ENCODE data around the gene PPCDC.
A peak's percentile ranks its signal among the peaks of the same experiment; 100 is the strongest.

Gene PPCDC

DNA sequence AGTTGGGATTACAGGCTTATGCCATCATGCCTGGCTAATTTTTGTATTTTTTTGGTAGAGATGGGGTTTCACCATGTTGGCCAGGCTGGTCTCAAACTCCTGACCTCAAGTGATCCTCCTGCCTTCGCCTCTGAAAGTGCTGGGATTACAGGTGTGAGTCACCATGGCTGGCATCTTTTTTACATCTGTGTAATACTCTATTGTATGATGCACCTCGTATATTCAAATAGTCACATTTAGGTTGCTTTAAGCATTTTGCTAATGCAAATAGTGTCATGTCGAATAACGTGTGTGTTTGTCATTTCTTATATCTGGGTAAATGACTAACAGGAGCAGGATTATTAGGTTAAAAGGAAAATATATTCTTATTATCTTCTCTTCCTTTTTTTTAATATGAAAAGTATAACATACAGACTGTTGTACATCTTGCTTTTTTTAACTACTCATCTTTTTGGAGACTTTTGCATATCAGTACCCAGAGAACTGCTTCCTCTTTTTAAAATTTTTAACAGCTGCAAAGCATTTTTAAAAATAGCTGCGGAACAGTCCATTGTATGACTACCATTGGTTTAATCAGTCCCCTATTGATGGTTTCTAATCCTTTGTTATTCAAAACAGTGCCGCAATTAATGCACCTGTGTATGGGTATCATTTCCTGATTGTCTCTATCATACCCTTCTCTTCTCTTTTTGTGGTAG lies 14.6 kb upstream of the PPCDC start:
- Histone ChIP-seq H3K4me1 (ENCODE audit: control insufficient read depth in 2 of 2, insufficient read depth in 2 of 2, low read length in 2 of 2) (no peaks in the 10 kb centered on the region), H3K36me3 (ENCODE audit: control insufficient read depth in 2 of 2, insufficient read depth in 2 of 2, low read length in 2 of 2) (no peaks in the 10 kb centered on the region), H3K4me3 (ENCODE audit: low read length in 2 of 2) (peak overlapping the region in 1 of 2 donors; percentile 20), H3K9me3 (ENCODE audit: control insufficient read depth in 2 of 2, low read length in 2 of 2) (no peaks in the 10 kb centered on the region), H3K27me3 (ENCODE audit: control insufficient read depth in 2 of 2, insufficient read depth in 2 of 2, low read length in 2 of 2) (no peaks in the 10 kb centered on the region), H3K27ac (ENCODE audit: low read depth in 2 of 2, low read length in 2 of 2) (peak overlapping the region; percentile 29 to 43), H3K9ac (ENCODE audit: low read depth in 1 of 2, low read length in 2 of 2) (no peak overlapping the region)

DNA sequence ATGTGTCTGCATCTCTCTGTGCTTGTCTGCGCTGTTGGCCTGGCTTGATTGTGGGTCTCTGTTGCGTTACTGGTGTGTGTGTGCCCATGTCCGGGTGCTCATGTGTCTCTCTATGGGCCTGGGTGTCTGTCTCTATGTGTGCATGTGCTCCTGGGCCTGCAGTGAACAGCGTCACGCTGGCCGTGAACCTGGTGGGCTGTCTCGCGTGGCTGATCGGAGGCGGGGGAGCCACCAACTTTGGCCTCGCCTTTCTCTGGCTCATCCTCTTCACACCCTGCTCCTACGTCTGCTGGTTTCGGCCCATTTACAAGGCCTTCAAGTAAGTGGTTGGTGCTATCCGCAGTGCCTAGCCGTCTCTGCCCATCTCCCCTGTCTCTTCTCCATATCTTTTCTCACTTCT lies 7.0 kb upstream of the PPCDC start:
- Histone ChIP-seq H3K4me1 (ENCODE audit: control insufficient read depth in 2 of 2, insufficient read depth in 2 of 2, low read length in 2 of 2) (no peaks in the 10 kb centered on the region), H3K9me3 (ENCODE audit: control insufficient read depth in 2 of 2, low read length in 2 of 2) (no peaks in the 10 kb centered on the region), H3K9ac (ENCODE audit: low read depth in 1 of 2, low read length in 2 of 2) (no peak overlapping the region), H3K4me3 (ENCODE audit: low read length in 2 of 2) (no peak overlapping the region), H3K27me3 (ENCODE audit: control insufficient read depth in 2 of 2, insufficient read depth in 2 of 2, low read length in 2 of 2) (no peaks in the 10 kb centered on the region), H3K36me3 (ENCODE audit: control insufficient read depth in 2 of 2, insufficient read depth in 2 of 2, low read length in 2 of 2) (no peaks in the 10 kb centered on the region), H3K27ac (ENCODE audit: low read depth in 2 of 2, low read length in 2 of 2) (no peak overlapping the region)

DNA sequence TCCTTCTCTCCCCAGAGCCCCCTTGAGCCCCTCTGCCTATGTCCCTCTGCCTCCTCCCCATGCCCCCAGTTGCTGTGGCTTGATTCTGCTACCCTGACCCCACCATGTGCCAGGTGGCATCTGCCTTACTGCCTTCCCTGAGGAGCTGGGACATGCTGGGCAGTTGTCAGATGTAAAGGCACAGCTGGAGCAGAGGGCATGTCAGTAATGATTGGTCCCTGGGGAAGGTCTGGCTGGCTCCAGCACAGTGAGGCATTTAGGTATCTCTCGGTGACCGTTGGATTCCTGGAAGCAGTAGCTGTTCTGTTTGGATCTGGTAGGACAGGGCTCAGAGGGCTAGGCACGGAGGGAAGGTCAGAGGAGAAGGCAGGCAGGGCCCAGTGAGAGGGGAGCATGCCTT lies 3.5 kb upstream of the PPCDC start:
- H3K9me3 ChIP-seq (ENCODE audit: control insufficient read depth in 2 of 2, low read length in 2 of 2), result no peaks in the 10 kb centered on the region
- H3K4me1 ChIP-seq (ENCODE audit: control insufficient read depth in 2 of 2, insufficient read depth in 2 of 2, low read length in 2 of 2), result peaks cover 9 to 11% of the 10 kb centered on the region in 2 donors
- H3K27ac ChIP-seq (ENCODE audit: low read depth in 2 of 2, low read length in 2 of 2), result no peak overlapping the region
- no peaks in the 10 kb centered on the region for H3K27me3 ChIP-seq (ENCODE audit: control insufficient read depth in 2 of 2, insufficient read depth in 2 of 2, low read length in 2 of 2)
- H3K36me3 ChIP-seq (ENCODE audit: control insufficient read depth in 2 of 2, insufficient read depth in 2 of 2, low read length in 2 of 2), result no peaks in the 10 kb centered on the region
- H3K9ac ChIP-seq (ENCODE audit: low read depth in 1 of 2, low read length in 2 of 2), result no peak overlapping the region
- no peak overlapping the region for H3K4me3 ChIP-seq (ENCODE audit: low read length in 2 of 2)

DNA sequence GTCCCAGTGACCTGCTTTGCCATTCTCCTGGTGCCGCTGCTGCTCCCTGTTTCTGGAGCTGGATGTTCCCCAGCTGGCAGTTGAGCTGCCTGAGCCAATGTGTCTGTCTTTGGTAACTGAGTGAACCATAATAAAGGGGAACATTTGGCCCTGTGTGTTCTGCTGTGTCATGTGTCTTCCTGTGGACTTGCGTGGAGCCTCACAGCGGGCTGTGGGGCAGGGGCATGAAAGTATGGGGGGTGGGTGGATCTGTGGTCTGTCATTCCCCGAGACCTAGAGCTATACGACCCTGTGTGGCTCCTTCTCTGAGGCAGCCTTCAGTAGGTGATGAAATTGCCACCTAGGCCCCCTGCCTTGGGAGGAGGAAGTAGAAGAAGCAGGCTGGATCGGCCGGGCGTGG lies 2.0 kb upstream of the PPCDC start:
- no peak overlapping the region for H3K27ac ChIP-seq (ENCODE audit: low read depth in 2 of 2, low read length in 2 of 2)
- no peak overlapping the region for H3K4me3 ChIP-seq (ENCODE audit: low read length in 2 of 2)

DNA sequence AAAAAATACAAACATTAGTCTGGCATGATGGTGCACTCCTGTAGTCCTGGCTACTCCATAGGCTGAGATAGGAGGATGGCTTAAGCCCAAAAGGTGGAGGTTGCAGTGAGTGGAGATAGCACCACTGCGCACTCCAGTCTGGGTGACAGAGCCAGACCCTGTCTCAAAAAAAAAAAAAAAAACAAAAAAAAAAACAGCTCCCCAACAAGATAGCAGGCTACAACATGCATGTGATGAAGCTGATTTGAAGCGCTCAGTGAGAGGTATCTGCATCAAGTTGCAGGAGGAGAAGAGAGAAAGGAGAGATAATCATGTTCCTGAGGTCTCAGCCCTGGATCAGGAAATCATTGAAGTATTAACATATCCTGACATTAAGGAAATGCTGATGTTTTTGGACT lies 608 bp upstream of the PPCDC start:
- H3K9ac ChIP-seq (ENCODE audit: low read depth in 1 of 2, low read length in 2 of 2), result peak overlapping the region in 1 of 2 donors; percentile 38
- peak overlapping the region in 1 of 2 donors; percentile 90 for H3K27ac ChIP-seq (ENCODE audit: low read depth in 2 of 2, low read length in 2 of 2)
- no peak overlapping the region for H3K4me3 ChIP-seq (ENCODE audit: low read length in 2 of 2)
- peaks cover 14% of the 10 kb centered on the region in 2 donors for H3K4me1 ChIP-seq (ENCODE audit: control insufficient read depth in 2 of 2, insufficient read depth in 2 of 2, low read length in 2 of 2)
- no peaks in the 10 kb centered on the region for H3K27me3 ChIP-seq (ENCODE audit: control insufficient read depth in 2 of 2, insufficient read depth in 2 of 2, low read length in 2 of 2)
- H3K36me3 ChIP-seq (ENCODE audit: control insufficient read depth in 2 of 2, insufficient read depth in 2 of 2, low read length in 2 of 2), result no peaks in the 10 kb centered on the region
- H3K9me3 ChIP-seq (ENCODE audit: control insufficient read depth in 2 of 2, low read length in 2 of 2), result no peaks in the 10 kb centered on the region

More for the DNA sequence above, 2.0 kb upstream of the PPCDC start:
- no peaks in the 10 kb centered on the region for H3K27me3 ChIP-seq (ENCODE audit: control insufficient read depth in 2 of 2, insufficient read depth in 2 of 2, low read length in 2 of 2)
- H3K4me1 ChIP-seq (ENCODE audit: control insufficient read depth in 2 of 2, insufficient read depth in 2 of 2, low read length in 2 of 2), result peaks cover 14% of the 10 kb centered on the region in 2 donors
- no peak overlapping the region for H3K9ac ChIP-seq (ENCODE audit: low read depth in 1 of 2, low read length in 2 of 2)
- no peaks in the 10 kb centered on the region for H3K36me3 ChIP-seq (ENCODE audit: control insufficient read depth in 2 of 2, insufficient read depth in 2 of 2, low read length in 2 of 2)
- no peaks in the 10 kb centered on the region for H3K9me3 ChIP-seq (ENCODE audit: control insufficient read depth in 2 of 2, low read length in 2 of 2)

DNA sequence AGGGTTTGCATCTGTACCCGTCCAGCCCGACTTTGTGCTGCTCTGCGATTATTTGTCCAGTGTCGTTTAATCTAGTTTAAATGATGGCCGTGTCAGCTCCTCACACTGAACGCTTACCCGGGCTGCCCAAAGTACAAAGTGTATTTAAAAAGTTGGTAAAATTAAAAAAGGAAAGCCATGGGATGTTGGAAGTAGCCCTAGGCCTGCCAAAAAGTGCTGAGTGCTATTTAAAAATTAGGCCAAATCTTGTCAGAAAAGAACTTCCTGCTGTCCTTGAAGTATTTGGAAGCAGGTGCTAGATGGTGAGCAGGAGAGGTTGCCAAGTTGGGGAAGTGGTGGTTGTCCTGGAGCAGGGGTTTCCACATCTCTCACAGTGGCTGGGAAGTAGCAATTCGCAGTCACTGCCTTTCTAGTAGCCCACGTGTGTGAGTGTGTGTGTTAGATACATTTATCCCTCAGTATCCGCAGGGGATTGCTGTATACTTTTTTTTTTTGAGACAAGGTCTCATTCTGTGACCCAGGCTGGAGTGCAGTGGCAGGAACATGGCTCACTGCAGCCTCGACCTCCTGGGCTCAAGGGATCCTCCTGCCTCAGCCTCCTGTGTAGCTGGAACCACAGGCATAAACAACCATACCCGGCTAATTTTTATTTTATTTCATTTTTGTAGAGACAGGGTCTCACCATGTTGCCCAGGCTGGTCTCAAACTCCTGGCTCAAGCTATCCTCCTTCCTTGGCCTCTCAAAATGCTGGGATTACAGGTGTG lies 664 bp downstream of the PPCDC start:
- peak overlapping the region; percentile 95 to 99 for H3K9ac ChIP-seq (ENCODE audit: low read depth in 1 of 2, low read length in 2 of 2)
- peak overlapping the region; percentile 78 to 90 for H3K27ac ChIP-seq (ENCODE audit: low read depth in 2 of 2, low read length in 2 of 2)
- H3K9me3 ChIP-seq (ENCODE audit: control insufficient read depth in 2 of 2, low read length in 2 of 2), result no peaks in the 10 kb centered on the region
- H3K4me3 ChIP-seq (ENCODE audit: low read length in 2 of 2), result peak overlapping the region; percentile 95 to 97
- H3K27me3 ChIP-seq (ENCODE audit: control insufficient read depth in 2 of 2, insufficient read depth in 2 of 2, low read length in 2 of 2), result no peaks in the 10 kb centered on the region
- peaks cover 0 to 4% of the 10 kb centered on the region in 2 donors for H3K36me3 ChIP-seq (ENCODE audit: control insufficient read depth in 2 of 2, insufficient read depth in 2 of 2, low read length in 2 of 2)
- peaks cover 15 to 16% of the 10 kb centered on the region in 2 donors for H3K4me1 ChIP-seq (ENCODE audit: control insufficient read depth in 2 of 2, insufficient read depth in 2 of 2, low read length in 2 of 2)

DNA sequence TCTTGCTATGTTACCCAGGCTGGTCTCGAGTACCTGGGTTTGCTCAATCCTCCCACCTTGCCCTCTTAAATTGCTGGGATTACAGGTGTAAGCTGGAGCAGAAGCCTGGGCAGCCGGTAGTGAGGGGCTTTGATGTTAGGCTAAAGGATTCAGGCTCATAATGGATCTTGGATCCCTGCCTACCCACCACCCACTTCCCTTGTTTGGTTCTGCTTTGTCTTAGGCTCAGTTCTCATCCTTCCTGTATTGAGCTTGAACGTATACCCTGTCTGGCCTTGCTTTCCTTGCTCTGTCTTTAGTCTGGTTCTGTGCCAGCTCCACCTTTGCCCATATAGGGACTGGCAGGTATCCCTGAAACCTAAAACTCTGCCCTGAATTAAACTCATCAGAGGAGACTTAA lies 1.7 kb downstream of the PPCDC start:
- Histone ChIP-seq H3K4me3 (ENCODE audit: low read length in 2 of 2) (no peak overlapping the region), H3K36me3 (ENCODE audit: control insufficient read depth in 2 of 2, insufficient read depth in 2 of 2, low read length in 2 of 2) (peaks cover 0 to 4% of the 10 kb centered on the region in 2 donors), H3K9me3 (ENCODE audit: control insufficient read depth in 2 of 2, low read length in 2 of 2) (no peaks in the 10 kb centered on the region), H3K4me1 (ENCODE audit: control insufficient read depth in 2 of 2, insufficient read depth in 2 of 2, low read length in 2 of 2) (peaks cover 23 to 25% of the 10 kb centered on the region in 2 donors), H3K27ac (ENCODE audit: low read depth in 2 of 2, low read length in 2 of 2) (no peak overlapping the region), H3K27me3 (ENCODE audit: control insufficient read depth in 2 of 2, insufficient read depth in 2 of 2, low read length in 2 of 2) (no peaks in the 10 kb centered on the region), H3K9ac (ENCODE audit: low read depth in 1 of 2, low read length in 2 of 2) (no peak overlapping the region)

DNA sequence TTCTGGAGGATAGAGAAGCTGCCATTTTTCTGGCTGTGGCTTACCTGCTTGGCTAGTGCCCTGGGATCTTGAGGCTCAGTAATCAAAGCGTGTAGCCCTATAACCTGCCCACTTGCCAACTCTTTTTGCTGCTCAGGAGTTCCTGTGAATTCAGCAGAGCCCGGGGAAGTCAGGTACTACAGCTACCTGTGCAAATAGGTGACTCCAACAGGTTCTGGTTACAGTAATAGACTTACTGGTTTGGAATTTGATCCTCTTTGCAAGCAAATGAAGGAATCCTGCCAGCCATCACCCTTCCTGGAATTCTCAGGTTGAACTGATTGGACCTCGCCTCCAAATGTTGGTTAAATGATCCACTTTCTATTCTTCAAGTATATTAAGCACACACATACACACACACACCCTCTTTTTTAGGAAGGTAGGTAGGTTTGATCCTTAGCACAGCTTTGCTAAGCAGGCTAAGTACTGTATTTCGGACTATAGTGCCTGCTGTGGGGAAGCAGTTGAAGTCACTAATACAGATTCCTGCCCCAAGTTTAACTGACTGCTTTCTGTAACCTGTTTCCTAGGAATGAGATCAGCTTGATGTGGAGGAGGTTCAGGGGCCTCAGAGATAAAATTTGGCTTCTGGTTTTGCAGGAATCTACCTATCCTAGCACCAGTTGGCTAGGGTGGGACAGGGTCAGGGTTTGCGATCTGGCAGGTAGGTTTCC lies 2.3 kb downstream of the PPCDC start:
- Histone ChIP-seq H3K27ac (ENCODE audit: low read depth in 2 of 2, low read length in 2 of 2) (no peak overlapping the region), H3K4me3 (ENCODE audit: low read length in 2 of 2) (no peak overlapping the region), H3K4me1 (ENCODE audit: control insufficient read depth in 2 of 2, insufficient read depth in 2 of 2, low read length in 2 of 2) (peaks cover 23 to 25% of the 10 kb centered on the region in 2 donors), H3K36me3 (ENCODE audit: control insufficient read depth in 2 of 2, insufficient read depth in 2 of 2, low read length in 2 of 2) (peaks cover 0 to 4% of the 10 kb centered on the region in 2 donors), H3K27me3 (ENCODE audit: control insufficient read depth in 2 of 2, insufficient read depth in 2 of 2, low read length in 2 of 2) (no peaks in the 10 kb centered on the region), H3K9me3 (ENCODE audit: control insufficient read depth in 2 of 2, low read length in 2 of 2) (no peaks in the 10 kb centered on the region), H3K9ac (ENCODE audit: low read depth in 1 of 2, low read length in 2 of 2) (no peak overlapping the region)

DNA sequence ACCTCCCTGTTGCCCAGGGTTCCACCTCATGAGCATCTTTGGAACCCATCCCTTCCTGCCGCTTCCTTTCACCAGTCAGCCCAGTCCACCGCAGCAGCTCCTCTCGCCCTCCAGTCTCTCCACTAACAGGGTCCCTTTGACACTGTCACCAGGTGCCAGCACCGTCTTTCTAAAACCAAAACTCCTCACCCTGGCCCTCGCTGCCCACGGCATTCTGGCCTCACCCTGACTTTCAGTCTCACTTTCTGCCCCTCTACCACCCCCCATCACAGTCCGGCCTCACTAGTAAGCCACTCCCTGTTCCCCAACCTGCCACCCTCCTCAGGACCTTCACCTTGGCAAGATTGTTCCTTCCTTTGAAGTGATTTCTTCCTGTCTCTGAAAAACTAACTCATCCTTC lies 4.2 kb downstream of the PPCDC start:
- peaks cover 0 to 4% of the 10 kb centered on the region in 2 donors for H3K36me3 ChIP-seq (ENCODE audit: control insufficient read depth in 2 of 2, insufficient read depth in 2 of 2, low read length in 2 of 2)
- H3K27ac ChIP-seq (ENCODE audit: low read depth in 2 of 2, low read length in 2 of 2), result no peak overlapping the region
- H3K4me1 ChIP-seq (ENCODE audit: control insufficient read depth in 2 of 2, insufficient read depth in 2 of 2, low read length in 2 of 2), result peaks cover 31 to 34% of the 10 kb centered on the region in 2 donors
- H3K9me3 ChIP-seq (ENCODE audit: control insufficient read depth in 2 of 2, low read length in 2 of 2), result no peaks in the 10 kb centered on the region
- H3K27me3 ChIP-seq (ENCODE audit: control insufficient read depth in 2 of 2, insufficient read depth in 2 of 2, low read length in 2 of 2), result no peaks in the 10 kb centered on the region
- no peak overlapping the region for H3K4me3 ChIP-seq (ENCODE audit: low read length in 2 of 2)
- no peak overlapping the region for H3K9ac ChIP-seq (ENCODE audit: low read depth in 1 of 2, low read length in 2 of 2)

DNA sequence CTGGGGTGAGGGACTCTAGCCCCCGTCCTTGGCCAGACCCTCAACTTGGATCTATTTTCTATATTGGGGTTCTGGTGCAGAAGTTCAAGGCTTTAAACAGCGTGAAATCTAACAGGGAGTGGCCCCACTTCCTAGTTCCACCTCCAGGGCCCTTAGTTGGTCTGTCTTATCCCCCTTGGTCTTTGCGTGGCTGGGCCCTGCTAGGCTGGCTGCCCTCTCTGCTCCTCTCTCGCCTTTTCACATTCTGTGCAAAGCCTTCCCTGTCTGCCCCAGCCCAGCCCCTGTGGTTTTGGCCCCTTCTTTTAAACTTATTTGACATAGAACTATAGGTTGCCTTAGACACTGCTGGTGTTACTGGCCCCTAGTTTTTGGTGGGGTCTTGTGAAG lies 5.6 kb downstream of the PPCDC start:
- H3K9ac ChIP-seq (ENCODE audit: low read depth in 1 of 2, low read length in 2 of 2), result no peak overlapping the region
- no peaks in the 10 kb centered on the region for H3K27me3 ChIP-seq (ENCODE audit: control insufficient read depth in 2 of 2, insufficient read depth in 2 of 2, low read length in 2 of 2)
- no peaks in the 10 kb centered on the region for H3K9me3 ChIP-seq (ENCODE audit: control insufficient read depth in 2 of 2, low read length in 2 of 2)
- peaks cover 27 to 32% of the 10 kb centered on the region in 2 donors for H3K4me1 ChIP-seq (ENCODE audit: control insufficient read depth in 2 of 2, insufficient read depth in 2 of 2, low read length in 2 of 2)
- no peak overlapping the region for H3K27ac ChIP-seq (ENCODE audit: low read depth in 2 of 2, low read length in 2 of 2)
- H3K4me3 ChIP-seq (ENCODE audit: low read length in 2 of 2), result no peak overlapping the region
- H3K36me3 ChIP-seq (ENCODE audit: control insufficient read depth in 2 of 2, insufficient read depth in 2 of 2, low read length in 2 of 2), result peaks cover 0 to 4% of the 10 kb centered on the region in 2 donors

Data from mucosa of rectum (tissue), 2 donors.